Hepatocyte (in vitro differentiated cells): ENCODE measurements around the gene OLFML3. TPM values are rescaled to one million over a fixed set of nuclear protein-coding genes. Genes with fewer than 3 reads are reported as not detected.
"Not testable (repeated sequence)": the region's sequence is repeated elsewhere in the genome, so short reads cannot be mapped to it uniquely, and the experiment has no call there.

Experiments used
- DNase-seq: peaks from one replicate; pipeline ENCODE4 v3.0.0-alpha.2; 2016; ENCODE audit warnings: low spot score
- H2AFZ ChIP-seq: fragments of 200-600 bp; sonication (generic); 2 replicates; pipeline ENCODE4 v1.6.0; 2016; ENCODE audit warnings: antibody characterized with exemption, mild to moderate bottlenecking
- H3K27ac ChIP-seq: fragments of 200-600 bp; sonication (generic); 2 replicates; pipeline ENCODE4 v1.5.1; 2016; ENCODE audit warnings: mild to moderate bottlenecking
- H3K27me3 ChIP-seq: fragments of 200-600 bp; sonication (generic); 2 replicates; pipeline ENCODE4 v1.6.1; 2016
- H3K36me3 ChIP-seq: fragments of 200-600 bp; sonication (generic); replicated peaks from 2 replicates; pipeline ENCODE4 v1.5.1; 2016; ENCODE audit warnings: low read depth; ENCODE audit not compliant: insufficient read depth
- H3K4me1 ChIP-seq: fragments of 200-600 bp; sonication (generic); 2 replicates; pipeline ENCODE4 v1.5.1; 2016; ENCODE audit warnings: mild to moderate bottlenecking, moderate library complexity; ENCODE audit not compliant: insufficient read depth
- H3K4me2 ChIP-seq: fragments of 200-600 bp; sonication (generic); 2 replicates; pipeline ENCODE4 v1.6.0; 2016
- H3K4me3 ChIP-seq: fragments of 200-600 bp; sonication (generic); 2 replicates; pipeline ENCODE4 v1.5.1; 2016; ENCODE audit warnings: mild to moderate bottlenecking
- H3K79me2 ChIP-seq: fragments of 200-600 bp; sonication (generic); 2 replicates; pipeline ENCODE4 v1.6.0; 2017; ENCODE audit warnings: mild to moderate bottlenecking
- H3K9me2 ChIP-seq: fragments of 200-600 bp; sonication (generic); replicated peaks from 2 replicates; pipeline ENCODE4 v1.6.0; 2017; ENCODE audit warnings: mild to moderate bottlenecking; ENCODE audit not compliant: insufficient read depth
- H3K9me3 ChIP-seq: fragments of 200-600 bp; sonication (generic); 2 replicates; pipeline ENCODE4 v1.5.1; 2016; ENCODE audit warnings: low read depth, mild to moderate bottlenecking
- H4K20me1 ChIP-seq: fragments of 200-600 bp; sonication (generic); 2 replicates; pipeline ENCODE4 v1.6.0; 2016; ENCODE audit warnings: mild to moderate bottlenecking; ENCODE audit not compliant: insufficient read depth, poor library complexity, severe bottlenecking
- EZH2 ChIP-seq: fragments of 200-600 bp; sonication (generic); IDR thresholded peaks from 2 replicates; pipeline ENCODE4 v1.6.1; 2016; ENCODE audit warnings: antibody characterized with exemption, mild to moderate bottlenecking, borderline replicate concordance
- EZH2phosphoT487 ChIP-seq: fragments of 200-600 bp; sonication (generic); IDR thresholded peaks from one replicate; pipeline ENCODE4 v1.6.1; 2018; ENCODE audit warnings: antibody characterized with exemption, mild to moderate bottlenecking, low read depth, moderate library complexity; ENCODE audit not compliant: unreplicated experiment, severe bottlenecking
- WGBS: methylation state at CpG from one replicate; pipeline ENCODE4 v1.1.6; 2016; ENCODE audit warnings: low lambda C conversion rate; ENCODE audit errors: missing lambda C conversion rate; 5-methylcytosine and 5-hydroxymethylcytosine counted together
- polyA plus RNA-seq: library from polyadenylated mRNA; unstranded; fragments of >200 nt; fragmentation: Nextera tagmentation; extraction: Ambion mirVana; gene quantifications from 2 replicates; pipeline ENCODE4 v1.2.1, GENCODE V29; 2016
- total RNA-seq: library from RNA; depleted of rRNA; stranded (reverse); fragments of >200 nt; gene quantifications from 2 replicates; pipeline ENCODE4 v1.2.3, GENCODE V29; 2014
- TF ChIP-seq, protein P1 (sequence below): fragments of 200-600 bp; sonication (generic); IDR thresholded peaks from 2 replicates; pipeline ENCODE4 v1.5.1; 2016; ENCODE audit warnings: antibody characterized with exemption, mild to moderate bottlenecking; ENCODE audit not compliant: poor library complexity

The OLFML3 gene
- total and polyA plus RNA-seq, 2 experiments from 2014 or later = 441 to 494 TPM

DNA sequence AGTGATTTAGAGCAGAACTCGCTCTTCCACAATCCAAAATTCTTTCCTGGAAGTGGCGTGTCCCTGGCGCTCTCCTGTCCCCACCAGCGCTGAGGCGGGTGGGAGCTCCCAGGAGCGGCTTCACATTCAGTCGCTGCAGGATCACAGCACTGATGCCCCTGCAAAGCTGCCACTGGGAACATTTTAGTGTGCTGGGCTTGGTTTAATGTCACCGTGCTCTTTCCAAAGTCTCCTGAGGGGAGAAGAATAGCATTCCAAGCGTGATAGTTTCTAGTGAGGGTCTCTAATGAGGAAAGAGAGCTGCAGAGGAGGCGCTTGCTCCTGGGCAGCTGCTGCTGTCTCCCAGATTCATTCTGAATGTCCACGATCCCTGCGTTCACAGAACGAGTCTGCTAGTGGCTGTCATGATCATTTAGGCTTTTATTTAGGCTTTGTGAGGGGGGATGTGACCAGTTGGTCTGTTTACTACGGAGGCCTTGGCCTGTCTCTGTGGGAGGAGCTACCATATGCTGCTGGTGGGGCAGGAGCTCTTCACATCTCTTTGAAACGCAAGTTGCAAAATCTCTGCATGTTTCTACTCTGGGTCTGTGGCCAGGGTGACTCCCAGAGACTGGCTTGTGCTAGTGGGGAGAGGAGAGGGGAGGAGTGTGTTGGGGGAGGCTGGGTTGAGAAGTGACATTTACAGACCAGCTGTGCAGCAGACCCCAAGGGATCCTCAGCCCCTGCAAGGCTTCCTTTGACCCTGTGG is 23.4 kb downstream of the OLFML3 start:
- Histone ChIP-seq H3K4me3 (no peak overlapping the region), H2AFZ (peak overlapping the region; percentile 19), H3K4me1 (peaks cover 12% of the 10 kb centered on the region), H4K20me1 (no peaks in the 10 kb centered on the region), H3K9me2 (no peaks in the 10 kb centered on the region), H3K27ac (peak overlapping the region; percentile 52), H3K79me2 (no peaks in the 10 kb centered on the region), H3K36me3 (no peaks in the 10 kb centered on the region), H3K9me3 (no peaks in the 10 kb centered on the region), H3K4me2 (peak overlapping the region; percentile 21), H3K27me3 (no peaks in the 10 kb centered on the region)
- TF ChIP-seq EZH2 (no peak), EZH2phosphoT487 (no peak)
- TF ChIP-seq, protein P1, sequence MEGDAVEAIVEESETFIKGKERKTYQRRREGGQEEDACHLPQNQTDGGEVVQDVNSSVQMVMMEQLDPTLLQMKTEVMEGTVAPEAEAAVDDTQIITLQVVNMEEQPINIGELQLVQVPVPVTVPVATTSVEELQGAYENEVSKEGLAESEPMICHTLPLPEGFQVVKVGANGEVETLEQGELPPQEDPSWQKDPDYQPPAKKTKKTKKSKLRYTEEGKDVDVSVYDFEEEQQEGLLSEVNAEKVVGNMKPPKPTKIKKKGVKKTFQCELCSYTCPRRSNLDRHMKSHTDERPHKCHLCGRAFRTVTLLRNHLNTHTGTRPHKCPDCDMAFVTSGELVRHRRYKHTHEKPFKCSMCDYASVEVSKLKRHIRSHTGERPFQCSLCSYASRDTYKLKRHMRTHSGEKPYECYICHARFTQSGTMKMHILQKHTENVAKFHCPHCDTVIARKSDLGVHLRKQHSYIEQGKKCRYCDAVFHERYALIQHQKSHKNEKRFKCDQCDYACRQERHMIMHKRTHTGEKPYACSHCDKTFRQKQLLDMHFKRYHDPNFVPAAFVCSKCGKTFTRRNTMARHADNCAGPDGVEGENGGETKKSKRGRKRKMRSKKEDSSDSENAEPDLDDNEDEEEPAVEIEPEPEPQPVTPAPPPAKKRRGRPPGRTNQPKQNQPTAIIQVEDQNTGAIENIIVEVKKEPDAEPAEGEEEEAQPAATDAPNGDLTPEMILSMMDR = no peak
- WGBS = 58% methylated on average over 15 of the region's 15 CpGs
- peak; percentile 31 for DNase-seq

DNA sequence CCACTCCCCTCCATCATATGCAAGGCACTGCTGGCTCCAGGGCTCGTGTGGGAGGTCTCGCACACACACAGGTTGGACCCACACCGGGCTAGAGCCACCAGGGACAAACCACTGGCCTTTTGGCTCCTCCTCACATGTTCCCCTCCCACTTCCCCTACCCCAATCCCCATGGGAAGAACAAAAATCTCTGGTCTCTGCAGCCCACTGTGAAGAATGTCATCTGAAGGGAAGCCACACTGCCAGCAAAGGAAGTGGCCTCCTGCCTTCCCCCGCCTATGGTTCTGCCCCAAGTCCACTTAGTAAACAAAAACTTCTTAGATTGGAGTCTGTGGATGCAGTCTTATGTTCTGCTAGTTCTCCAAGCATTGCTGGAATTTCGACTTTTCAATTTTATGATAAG is 24.2 kb downstream of the OLFML3 start:
- H3K4me3 ChIP-seq = no peak overlapping the region
- no peaks in the 10 kb centered on the region for H3K9me3 ChIP-seq
- TF ChIP-seq, protein P1 = no peak
- TF ChIP-seq EZH2 (no peak), EZH2phosphoT487 (no peak)
- H3K4me1 ChIP-seq = peaks cover 12% of the 10 kb centered on the region
- no peak for DNase-seq
- H2AFZ ChIP-seq = no peak overlapping the region
- no peaks in the 10 kb centered on the region for H3K79me2 ChIP-seq
- no peaks in the 10 kb centered on the region for H3K27me3 ChIP-seq
- no peaks in the 10 kb centered on the region for H4K20me1 ChIP-seq
- H3K9me2 ChIP-seq = no peaks in the 10 kb centered on the region
- no peaks in the 10 kb centered on the region for H3K36me3 ChIP-seq
- H3K4me2 ChIP-seq = peak overlapping the region; percentile 21
- H3K27ac ChIP-seq = no peak overlapping the region
- WGBS = 72% methylated on average over 5 of the region's 5 CpGs

DNA sequence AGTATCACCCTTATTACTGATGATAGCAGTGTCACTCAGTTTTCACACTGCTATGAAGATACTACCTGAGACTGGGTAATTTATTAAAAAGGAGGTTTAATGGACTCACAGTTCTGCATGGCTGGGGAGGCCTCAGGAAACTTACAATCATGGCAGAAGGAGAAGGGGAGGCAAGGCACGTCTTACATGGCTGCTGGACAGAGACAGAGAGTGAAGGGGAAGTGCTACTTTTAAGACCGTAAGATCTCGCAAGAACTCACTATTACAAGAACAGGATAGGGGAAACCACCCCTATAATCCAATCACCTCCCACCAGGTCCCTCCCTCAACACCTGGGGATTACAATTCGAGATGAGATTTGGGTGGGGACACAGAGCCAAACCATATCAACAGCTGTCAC is 27.6 kb downstream of the OLFML3 start:
- H3K4me2 ChIP-seq, H4K20me1 ChIP-seq, H3K9me2 ChIP-seq, H3K9me3 ChIP-seq, H3K27me3 ChIP-seq, H3K4me3 ChIP-seq, H3K79me2 ChIP-seq, DNase-seq, H3K27ac ChIP-seq, H2AFZ ChIP-seq, H3K36me3 ChIP-seq: not testable (repeated sequence)
- peaks cover 27% of the 10 kb centered on the region for H3K4me1 ChIP-seq
- 91% methylated on average over 4 of the region's 4 CpGs for WGBS

DNA sequence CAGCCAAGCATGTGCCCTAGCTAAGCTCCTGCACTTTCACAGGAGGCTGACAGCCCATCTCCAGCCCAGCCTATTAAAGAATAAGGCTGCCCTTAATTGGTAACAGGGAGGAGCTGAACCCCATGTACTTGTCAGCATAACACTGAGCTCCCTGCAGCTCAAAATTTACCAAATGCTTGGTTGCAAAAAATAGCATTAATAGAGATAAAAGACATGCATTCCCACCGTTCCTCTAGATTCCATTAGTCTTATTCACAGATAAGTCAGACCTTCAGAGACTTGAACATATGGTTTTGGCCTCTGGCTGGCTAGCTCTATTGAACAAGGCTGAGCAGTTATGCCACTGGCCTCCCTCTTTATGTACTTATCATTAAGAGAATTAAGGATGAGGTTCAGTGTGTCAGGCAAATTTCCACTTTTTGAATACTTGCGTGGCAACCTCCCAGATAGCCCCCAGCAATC is 29.2 kb downstream of the OLFML3 start:
- no peak overlapping the region for H3K4me2 ChIP-seq
- TF ChIP-seq, protein P1 = no peak
- TF ChIP-seq EZH2 = no peak
- no peak overlapping the region for H3K27ac ChIP-seq

More for the DNA sequence above, 29.2 kb downstream of the OLFML3 start:
- WGBS = 48% methylated on average over 2 of the region's 2 CpGs
- H2AFZ ChIP-seq = no peak overlapping the region
- no peaks in the 10 kb centered on the region for H3K9me2 ChIP-seq
- DNase-seq = no peak
- H3K79me2 ChIP-seq = no peaks in the 10 kb centered on the region
- H3K4me1 ChIP-seq = peaks cover 19% of the 10 kb centered on the region
- H3K36me3 ChIP-seq = no peaks in the 10 kb centered on the region
- no peaks in the 10 kb centered on the region for H3K27me3 ChIP-seq
- H3K9me3 ChIP-seq = no peaks in the 10 kb centered on the region
- no peak overlapping the region for H3K4me3 ChIP-seq
- H4K20me1 ChIP-seq = no peaks in the 10 kb centered on the region
